Measurements from ENCODE around the gene PFDN5. TPM values are rescaled to one million over a fixed set of nuclear protein-coding genes. Genes with fewer than 3 reads are reported as not detected.
"Not testable (repeated sequence)": the region's sequence is repeated elsewhere in the genome, so short reads cannot be mapped to it uniquely, and the experiment has no call there.

Gene PFDN5
- total RNA-seq, 1 donor from 2014 or later, result 114 TPM

DNA sequence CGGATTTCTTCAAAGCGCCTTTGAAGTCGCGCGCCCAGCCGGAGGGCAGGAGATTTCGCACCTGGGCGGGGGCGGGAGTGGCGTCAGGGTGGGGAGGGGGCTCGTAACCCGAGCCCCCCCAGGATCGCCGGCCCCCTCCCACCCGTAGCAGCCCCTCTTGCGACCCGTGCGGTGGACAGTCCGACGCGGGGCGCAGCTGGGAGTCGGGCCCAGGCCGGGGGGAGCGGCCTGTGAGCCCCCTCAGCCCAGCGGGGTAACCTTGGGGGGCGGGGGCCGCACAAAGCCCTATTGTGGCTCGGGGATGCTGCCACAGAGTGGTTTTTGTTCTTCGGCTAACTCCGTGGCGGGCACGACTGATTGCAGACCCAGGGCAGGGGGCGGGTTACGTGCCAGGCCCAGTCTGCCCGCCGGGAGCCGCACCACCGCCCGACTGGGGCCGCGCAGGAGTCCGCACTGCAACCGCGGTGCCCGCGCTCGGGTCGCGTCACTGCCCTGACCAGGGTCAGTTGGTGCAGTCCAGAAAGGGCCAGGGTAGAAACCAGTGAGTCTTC lies 30.2 kb downstream of the PFDN5 start:
- DNase-seq (ENCODE audit: low spot score), result peak; percentile 67
- peak; percentile 22 for ATAC-seq

DNA sequence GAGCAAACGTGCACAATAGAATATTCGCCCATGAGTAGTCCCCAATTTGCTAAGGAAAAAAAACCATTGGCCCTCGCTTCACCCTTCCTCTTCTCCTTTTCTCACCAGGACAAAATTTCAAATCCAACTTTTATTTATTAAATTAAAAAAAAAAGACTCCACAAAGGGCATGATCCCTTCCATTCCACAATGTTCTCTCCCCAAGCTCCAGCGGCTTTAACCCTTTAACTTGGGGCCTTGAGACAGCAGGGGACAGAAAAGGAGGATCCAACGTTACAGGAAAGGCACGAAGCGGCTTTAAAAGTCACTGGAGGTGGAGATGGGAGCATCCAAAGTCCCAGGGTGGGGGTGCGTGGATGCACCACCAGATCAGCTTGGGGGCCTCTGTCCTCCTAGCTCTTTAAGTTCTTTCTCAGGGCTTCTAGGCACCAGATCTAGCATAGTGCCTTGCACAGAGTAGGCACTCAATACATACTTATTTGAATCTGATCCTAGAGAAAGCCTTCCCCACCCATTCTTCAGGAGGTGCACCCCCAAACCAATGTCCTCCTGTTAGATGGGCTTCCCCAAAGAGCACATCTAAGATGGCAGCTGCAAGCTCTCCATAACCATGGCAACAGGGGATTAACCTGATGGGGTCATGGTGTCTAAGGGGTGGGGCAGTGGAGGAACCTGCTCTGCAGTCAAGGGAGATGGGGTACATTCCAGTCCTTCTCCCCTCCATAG lies 31.3 kb downstream of the PFDN5 start:
- ATAC-seq, result no peak
- DNase-seq (ENCODE audit: low spot score), result no peak

DNA sequence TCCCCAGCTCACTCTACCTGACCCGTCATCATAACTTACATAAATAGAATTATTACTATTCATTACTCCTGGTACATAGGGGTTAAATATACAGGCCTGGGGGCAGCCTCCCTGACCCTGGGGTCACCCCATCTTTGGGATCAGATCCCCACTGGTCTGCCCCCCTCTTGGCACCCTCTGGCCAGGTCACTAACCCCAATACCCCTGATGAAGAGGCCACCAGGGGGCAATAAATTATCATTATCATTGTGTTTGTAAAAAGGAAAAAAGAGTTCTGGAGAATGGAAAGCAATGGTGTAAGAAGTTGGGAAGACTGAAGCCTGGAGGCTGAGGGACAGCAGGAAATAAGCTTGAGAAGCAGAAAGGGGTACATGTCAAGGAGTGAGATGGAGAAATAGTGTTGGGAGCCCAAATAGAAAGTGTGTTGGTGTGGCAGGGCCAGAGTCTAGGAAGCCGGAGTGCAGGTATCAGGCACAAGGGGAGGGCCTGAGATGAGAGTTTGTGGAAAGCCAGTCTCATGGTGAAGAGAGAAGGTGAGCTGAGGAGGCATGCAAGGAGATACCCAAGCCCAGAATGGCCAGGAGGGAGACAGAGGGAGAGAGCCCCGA lies 32.2 kb downstream of the PFDN5 start:
- no peak for DNase-seq (ENCODE audit: low spot score)
- ATAC-seq, result no peak

DNA sequence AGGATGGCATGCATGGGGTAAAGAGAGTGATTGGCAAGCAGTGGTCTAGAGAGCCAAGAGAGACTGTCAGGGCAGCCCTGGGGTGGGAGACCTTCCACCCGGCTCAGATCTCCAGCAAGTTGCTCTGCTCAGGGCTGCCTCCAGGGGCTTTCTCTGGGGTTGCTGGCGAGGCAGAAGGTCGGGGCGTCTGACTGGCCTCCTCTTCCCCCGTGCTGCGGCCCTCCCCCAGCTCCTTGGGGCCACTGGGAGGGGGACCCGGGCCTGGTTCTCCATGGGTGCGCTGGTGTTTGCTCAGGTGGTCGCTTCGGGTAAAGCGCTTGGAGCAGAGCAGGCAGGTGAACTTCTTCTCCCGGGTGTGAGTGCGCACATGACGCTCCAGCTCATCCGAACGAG lies 32.7 kb downstream of the PFDN5 start:
- DNase-seq (ENCODE audit: low spot score) (no peak), ATAC-seq (no peak)

DNA sequence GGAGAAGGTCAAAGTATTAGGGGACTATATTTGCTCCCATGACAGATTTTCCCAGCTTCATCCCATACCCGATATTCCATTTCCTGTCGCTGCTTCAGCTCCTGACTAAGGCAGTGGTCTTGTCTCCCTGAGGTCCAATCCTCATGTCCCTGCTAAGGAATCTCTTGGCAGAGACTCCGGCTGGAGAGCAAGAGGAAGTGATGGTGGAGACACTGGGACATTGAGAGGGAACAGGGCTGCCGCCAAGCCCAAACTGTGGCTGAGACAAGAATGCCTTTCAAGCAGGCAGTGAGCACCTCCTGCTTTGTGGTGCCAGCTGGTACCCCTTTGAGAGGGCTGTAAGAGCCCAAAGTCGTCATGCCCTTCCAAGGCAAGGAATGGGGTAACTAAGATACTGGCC lies 35.3 kb downstream of the PFDN5 start:
- ATAC-seq, result no peak
- DNase-seq (ENCODE audit: low spot score), result no peak

DNA sequence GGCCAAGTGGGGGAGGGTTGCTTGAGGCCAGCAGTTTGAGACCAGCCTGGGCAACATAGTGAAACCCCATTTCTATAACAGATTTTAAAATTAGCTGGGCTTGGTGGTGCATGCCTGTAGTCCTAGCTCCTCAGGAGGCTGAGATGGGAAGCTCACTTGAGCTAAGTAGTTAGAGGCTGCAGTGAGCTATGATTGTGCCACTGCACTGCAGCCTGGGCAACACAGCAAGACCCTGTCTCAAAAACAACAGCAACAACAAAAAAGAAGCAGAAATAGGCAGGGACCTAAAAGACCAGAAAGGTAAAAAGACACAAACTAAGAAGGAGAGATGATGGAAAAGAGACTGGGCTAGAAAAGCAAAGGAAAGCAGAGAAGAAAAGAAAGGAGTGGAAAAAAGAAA lies 37.0 kb downstream of the PFDN5 start:
- not testable (repeated sequence) for DNase-seq (ENCODE audit: low spot score); ATAC-seq

DNA sequence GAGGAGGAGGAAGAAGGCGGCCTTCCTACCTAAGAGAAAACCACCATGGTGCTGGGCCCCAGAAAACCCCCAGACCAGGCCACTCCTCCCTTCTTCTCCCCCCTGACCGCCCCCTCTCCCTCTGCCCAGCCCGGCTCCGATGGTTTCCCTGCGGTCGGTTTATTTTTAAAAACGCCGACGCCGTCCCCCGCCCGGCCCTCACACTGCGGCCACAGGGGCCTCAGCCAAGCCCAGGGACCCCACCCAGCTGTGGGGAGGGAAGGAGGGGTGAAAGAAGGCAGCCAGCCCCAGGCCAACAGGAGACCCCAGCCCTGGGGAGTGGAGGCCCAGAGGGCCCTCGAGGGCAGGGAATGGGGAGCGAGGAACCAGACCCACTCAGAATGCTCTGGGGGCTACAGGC lies 37.4 kb downstream of the PFDN5 start:
- DNase-seq (ENCODE audit: low spot score) (no peak), ATAC-seq (no peak)

DNA sequence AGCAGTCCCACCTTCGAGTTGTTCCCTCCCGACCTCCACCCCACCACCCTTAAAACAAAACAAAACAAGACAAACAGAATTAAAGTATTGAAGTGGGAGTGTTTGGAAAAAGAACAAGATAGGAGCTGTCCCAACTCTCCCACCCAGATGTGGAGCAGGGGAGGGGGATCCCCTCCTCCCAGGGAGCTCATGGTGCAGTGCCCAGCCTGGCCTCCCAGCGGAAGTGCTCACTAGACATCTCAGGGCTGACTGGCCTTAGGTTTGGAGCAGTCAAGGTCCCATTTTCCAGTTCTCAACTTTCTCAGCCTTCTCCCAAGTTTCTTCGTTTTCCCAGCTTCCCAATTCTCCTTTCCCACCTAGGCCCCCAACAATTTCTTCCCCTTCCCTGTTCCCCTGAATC lies 37.9 kb downstream of the PFDN5 start:
- DNase-seq (ENCODE audit: low spot score), result no peak
- no peak for ATAC-seq

DNA sequence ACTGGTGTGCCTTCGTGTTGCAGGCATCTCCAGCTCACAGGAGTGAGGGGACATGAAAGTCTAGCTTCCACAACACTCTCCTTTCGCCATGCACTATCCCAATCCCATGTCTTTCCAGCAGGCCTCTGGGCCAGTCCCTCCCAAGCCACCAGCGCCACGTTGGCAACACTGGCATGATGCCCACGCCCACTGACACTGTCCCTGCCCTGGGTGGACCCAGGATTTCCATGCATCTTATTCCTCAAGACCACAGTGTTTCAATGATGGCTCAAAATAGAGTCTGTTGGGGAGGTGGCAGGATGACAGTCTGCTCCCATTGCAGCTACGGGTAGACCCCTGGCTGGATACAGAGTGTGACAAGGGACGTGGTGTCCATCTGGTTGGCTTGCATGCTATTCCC lies 38.5 kb downstream of the PFDN5 start:
- ATAC-seq, result no peak

DNA sequence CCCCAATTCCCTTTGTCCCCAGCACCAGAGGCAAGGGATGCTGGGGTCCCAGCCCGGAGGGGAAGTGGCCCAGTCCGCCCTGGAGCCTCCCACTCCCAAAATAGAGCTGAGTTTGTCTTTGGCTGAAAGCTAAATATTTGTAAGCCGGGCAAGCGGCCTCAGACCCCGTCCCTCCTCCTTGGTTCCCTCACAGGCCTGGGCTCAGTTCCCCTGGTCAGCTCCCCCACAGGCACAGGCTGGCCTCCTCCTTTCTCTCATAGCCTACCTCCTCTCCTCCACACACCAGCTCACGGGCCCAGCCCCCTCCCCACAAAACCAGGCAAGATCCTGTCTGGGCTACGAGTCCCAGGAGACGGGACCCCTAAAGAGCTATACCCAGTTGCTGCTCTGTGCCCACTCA lies 39.5 kb downstream of the PFDN5 start:
- ATAC-seq (no peak), DNase-seq (ENCODE audit: low spot score) (no peak)

More for the DNA sequence above, 38.5 kb downstream of the PFDN5 start:
- DNase-seq (ENCODE audit: low spot score), result no peak

DNA sequence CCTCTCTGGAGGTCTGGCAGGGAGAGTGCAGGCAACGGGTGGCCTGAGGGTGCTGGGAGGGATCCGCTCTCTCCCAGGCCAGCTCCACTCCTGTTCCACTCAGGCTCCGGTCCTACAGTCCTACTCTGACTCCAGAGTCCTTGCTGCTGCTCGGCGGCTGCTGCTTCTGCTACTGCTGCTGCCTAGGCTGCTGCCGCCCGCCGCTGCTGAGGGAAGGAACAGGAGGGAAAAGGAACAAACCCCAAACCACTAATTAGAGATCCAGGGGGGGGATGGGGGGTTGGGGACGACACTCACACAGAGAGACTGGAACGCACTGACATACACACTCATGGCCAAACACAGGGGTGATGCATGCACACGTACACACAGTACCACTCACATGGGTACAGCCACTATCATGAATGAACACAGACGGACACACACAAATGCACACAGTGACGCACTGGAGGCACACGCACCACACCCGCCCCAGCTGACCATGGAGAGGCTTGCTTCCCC lies 40.9 kb downstream of the PFDN5 start, which contains the start of gene SP7:
TSS of gene SP7 (minus strand) at position 174 of the 501 bp plus-strand sequence. CDS start 708 bp downstream, outside the sequence.
- no peak for ATAC-seq

DNA sequence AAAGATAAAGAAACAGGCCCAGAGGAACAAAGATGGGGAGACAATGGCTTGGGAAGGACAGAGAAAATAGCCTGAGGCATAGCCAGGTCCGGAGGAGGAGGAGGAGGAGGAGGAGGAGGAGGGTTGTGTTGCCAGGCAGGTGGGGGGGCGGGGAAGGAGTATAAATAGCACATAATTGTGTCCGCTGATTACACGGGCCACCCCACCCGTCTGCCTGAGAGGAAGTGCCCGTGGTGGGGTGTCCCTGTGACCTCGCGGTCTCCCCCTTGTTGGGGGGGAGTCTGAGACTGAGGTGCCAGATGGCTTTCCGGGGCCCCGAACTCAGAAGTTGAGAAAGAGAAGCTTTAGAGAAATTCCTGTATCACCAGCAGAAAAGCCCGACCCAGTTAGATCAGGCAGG lies 42.7 kb downstream of the PFDN5 start:
- DNase-seq (ENCODE audit: low spot score) (no peak), ATAC-seq (no peak)

More for the DNA sequence above, 40.9 kb downstream of the PFDN5 start, which contains the start of gene SP7:
- DNase-seq (ENCODE audit: low spot score), result no peak

DNA sequence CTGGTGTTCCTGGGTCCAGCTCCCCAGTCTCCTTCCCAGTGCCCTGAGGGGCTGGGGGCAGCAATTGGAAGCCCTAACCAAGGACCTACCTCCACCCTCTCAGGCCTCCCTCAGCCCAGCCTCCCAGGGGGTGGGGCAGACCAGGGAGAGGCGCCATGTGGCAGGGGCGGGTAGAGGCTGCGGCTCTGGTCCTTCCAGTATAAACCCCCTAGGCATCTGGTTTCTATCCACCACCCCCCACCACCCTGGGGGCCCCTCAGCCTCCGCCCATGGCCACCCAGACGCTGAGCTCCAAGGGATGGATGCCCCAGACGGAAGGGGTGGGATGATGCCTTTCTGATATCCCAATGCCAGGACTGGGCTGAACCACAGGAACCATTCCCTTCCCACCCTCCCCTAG lies 43.6 kb downstream of the PFDN5 start:
- ATAC-seq (no peak), DNase-seq (ENCODE audit: low spot score) (no peak)

DNA sequence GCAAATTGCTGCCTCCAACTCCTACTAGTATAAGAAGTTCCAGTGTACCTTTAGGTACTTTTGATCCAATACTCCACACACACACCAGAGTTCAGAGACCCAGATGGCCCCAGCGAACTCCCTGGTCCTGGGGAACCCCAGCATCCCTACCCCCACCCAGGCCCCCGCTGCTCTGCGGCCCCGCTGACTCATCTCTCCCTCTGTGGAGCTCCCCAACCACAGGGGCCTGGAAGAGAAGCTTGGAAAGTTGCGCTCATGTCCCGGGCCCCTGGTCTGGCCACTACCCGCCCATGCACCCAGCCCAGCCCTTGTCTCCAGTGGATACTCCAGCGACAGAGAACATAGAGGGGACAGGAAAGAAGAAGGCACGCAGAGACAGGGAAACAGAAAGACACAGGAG lies 45.1 kb downstream of the PFDN5 start:
- DNase-seq (ENCODE audit: low spot score) (no peak), ATAC-seq (no peak)

DNA sequence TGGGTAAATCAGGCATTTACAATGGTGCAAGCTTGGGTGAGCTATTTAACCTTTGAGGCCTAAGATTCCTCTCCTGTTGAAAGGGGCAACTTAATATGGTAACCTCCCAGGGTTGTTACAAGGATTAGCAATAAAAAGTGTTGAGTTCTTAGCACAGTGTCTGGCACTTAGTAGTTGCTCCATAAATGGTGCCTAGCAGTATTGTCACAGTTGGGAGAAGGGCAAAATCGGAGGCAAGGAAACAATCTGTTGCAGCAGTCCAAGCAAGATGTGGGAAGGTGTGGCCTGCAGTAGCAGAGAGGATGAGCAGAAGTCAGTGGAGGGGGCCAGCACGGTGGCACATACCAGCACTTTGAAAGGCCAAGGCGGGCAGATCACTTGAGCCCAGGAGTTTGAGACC lies 48.1 kb downstream of the PFDN5 start:
- DNase-seq (ENCODE audit: low spot score), result no peak
- no peak for ATAC-seq

DNA sequence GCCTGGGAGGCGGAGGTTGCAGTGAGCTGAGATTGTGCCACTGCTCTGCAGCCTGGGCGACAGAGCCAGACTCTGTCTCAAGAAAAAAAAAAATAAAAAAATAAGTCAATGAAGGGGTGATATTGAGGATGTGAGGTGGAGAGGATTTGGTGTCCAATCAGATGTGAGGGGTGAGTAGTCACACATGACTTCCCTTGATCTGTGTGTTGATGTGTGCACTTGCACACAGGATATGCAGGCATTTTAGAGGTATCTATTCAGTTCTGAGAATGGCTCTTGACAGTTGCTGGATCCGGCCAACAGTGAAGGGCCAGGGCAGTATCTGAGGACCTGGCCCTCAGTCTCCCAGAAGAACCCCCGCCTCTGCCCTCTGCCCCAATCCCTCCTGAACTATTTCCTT lies 48.6 kb downstream of the PFDN5 start:
- no peak for ATAC-seq
- no peak for DNase-seq (ENCODE audit: low spot score)

DNA sequence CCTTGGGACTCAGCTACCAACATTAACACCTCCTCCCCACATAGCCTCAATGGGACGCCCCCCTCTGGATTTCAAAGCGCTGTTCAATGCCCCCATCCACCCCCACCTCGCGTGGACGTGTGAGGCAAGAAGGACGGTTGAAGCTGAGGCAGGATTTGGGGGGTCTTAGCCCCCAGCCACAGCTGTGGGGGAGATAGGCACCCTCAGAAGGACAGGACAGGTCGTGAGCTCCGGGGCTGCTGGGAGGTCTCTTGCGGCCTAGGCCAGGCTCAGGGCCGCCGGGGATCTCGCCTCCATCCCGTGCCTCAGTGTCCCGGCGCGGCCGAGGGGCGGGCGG lies 49.1 kb downstream of the PFDN5 start:
- DNase-seq (ENCODE audit: low spot score), result no peak
- ATAC-seq, result no peak

DNA sequence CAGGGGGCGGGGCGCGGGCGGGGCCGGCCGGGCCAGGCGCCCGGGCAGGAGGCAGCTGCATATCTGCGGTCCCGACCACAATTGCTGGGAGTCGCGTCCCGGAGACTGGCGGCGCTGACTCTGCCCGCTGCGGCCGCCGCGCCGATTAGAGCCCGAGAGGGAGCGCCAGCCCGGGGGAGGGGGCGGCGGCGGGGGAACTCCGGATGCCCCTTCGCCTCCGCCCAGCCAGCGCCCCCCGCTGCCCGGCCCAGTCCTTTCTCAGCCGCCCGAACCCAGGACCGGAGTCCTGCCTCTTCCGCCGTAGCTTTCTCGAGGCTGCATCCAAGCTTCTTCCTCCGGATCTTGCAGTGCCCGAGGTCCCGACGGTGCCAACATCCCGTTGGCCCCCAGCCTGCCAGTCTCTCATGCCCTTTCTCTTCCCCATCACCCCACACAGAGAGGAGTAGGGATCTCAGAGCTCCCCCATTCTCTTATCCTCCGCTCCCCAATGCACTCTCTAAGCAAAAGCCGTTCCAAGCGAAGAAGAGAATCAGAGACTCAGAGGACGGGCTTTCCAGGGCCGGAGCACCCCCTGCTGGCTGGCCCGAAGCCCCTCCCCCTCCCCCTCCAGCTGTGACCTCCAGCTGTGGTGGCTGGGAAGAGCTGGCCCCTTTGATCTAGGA lies 49.6 kb downstream of the PFDN5 start:
- DNase-seq (ENCODE audit: low spot score) (peak; percentile 67), ATAC-seq (peak; percentile 94)

DNA sequence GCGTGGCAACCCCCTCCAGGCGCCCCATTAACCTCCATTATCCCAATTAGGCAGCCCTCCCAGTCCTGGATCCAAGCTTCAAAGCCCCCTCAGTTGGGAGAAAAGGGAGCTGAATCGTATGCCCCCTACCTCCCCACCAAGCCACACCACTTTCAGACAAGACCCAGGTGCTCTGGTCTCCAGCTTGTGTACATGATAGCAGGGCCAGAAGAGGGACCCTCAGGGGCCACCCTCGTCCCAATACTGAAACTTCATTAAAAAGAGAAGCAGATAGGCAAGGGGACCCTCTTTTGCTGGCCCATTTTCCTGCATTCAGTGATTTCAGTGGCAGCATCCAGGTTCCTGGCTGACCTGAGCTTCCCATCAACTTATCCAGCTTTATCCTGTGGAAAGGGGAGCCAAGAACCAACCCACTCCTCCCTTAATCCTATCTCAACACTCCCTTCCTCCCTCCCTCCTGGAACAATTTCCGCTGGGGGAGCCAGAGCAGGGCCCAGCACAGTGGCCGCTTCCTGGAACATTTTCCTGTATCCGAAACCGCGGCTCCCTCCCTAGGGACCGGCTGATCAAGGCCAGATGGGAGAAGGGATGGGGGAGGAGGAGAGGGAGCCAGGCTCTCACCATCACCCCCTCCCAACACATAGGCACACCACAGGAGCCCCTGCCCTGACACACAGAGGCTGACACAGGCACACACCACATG lies 50.3 kb downstream of the PFDN5 start:
- ATAC-seq (peak; percentile 27), DNase-seq (ENCODE audit: low spot score) (no peak)

DNA sequence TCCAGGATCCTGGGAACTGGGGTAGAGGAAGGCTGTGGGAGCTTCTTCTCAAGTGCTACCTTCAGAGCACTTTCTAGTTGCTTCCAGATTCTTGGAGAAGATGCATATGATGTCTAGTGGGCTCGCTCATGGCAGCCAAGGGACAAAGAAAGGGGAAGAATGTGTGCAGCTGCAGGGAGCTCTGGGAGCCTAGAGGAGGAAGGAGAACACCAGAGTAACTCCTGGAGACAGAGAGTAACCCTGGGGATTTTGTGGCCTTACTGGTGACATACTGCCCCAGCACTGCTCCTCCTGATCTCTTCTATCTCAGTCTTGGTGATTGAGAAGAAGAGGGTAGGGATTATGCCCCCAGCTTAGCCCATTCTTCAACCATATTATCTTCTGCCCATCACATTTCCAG lies 51.1 kb downstream of the PFDN5 start:
- no peak for ATAC-seq
- DNase-seq (ENCODE audit: low spot score), result no peak

DNA sequence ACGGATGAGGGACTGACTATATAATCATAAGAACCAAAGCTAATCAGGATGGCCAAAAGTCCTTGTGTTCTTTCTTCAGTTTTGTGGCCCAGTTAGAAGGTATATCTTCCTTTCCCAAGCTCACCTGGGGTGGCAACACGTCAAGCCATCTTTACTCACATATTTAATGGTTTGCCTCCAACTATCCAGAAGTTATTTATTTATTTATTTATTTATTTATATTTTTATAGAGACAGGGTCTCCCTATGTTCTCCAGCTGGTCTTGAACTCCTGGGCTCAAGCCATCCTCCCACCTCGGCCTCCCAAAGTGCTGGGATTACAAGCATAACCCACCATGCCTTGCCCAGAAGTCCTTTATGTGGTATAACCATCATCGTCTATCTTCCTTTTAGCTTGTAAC lies 52.6 kb downstream of the PFDN5 start:
- DNase-seq (ENCODE audit: low spot score), result no peak

More for the DNA sequence above, 52.6 kb downstream of the PFDN5 start:
- ATAC-seq, result no peak

All from left lobe of liver (tissue), 2 donors.